DMS 273 (cell line): ENCODE data around the gene EIF4E1B.

Experiments used
- DNase-seq: peaks from one replicate; lab custom pipeline; 2025; ENCODE audit not compliant: unreplicated experiment; lab: John Stamatoyannopoulos, UW

EIF4E1B gene

GRCh38 chr5:176660860-176661641, 30.6 kb downstream of the EIF4E1B start:
- peak; percentile 91 for DNase-seq

- DNase-seq = no peak
Observed at GRCh38 chr5:176661676-176662075, 31.2 kb downstream of the EIF4E1B start.

- no peak for DNase-seq
Observed at GRCh38 chr5:176662371-176663333, 32.2 kb downstream of the EIF4E1B start.

GRCh38 chr5:176663566-176663965, 33.1 kb downstream of the EIF4E1B start:
- no peak for DNase-seq

- no peak for DNase-seq
Observed at GRCh38 chr5:176664479-176664878, 34.0 kb downstream of the EIF4E1B start.

- DNase-seq = no peak
Observed at GRCh38 chr5:176664886-176665285, 34.4 kb downstream of the EIF4E1B start.

GRCh38 chr5:176665517-176665916, 35.0 kb downstream of the EIF4E1B start:
- DNase-seq = no peak

GRCh38 chr5:176667637-176668036, 37.2 kb downstream of the EIF4E1B start:
- DNase-seq = no peak

- DNase-seq = peak; percentile 44
Observed at GRCh38 chr5:176670449-176670848, 40.0 kb downstream of the EIF4E1B start.

GRCh38 chr5:176671399-176671798, 40.9 kb downstream of the EIF4E1B start:
- DNase-seq = no peak

- no peak for DNase-seq
Observed at GRCh38 chr5:176671890-176672747, 41.6 kb downstream of the EIF4E1B start.

GRCh38 chr5:176673651-176674583, 43.4 kb downstream of the EIF4E1B start:
- no peak for DNase-seq

GRCh38 chr5:176674799-176675198, 44.3 kb downstream of the EIF4E1B start:
- no peak for DNase-seq

GRCh38 chr5:176675676-176676360, 45.3 kb downstream of the EIF4E1B start:
- peak; percentile 78 for DNase-seq

GRCh38 chr5:176676361-176676824, 45.9 kb downstream of the EIF4E1B start:
- DNase-seq = no peak

- peak; percentile 69 for DNase-seq
Observed at GRCh38 chr5:176677209-176677939, 46.9 kb downstream of the EIF4E1B start.

- DNase-seq = peak; percentile 31
Observed at GRCh38 chr5:176678584-176678983, 48.1 kb downstream of the EIF4E1B start.
